ENCODE results near the gene EXOSC10.
"Not testable (repeated sequence)": the region's sequence is repeated elsewhere in the genome, so short reads cannot be mapped to it uniquely, and the experiment has no call there.

Gene EXOSC10

GRCh38 chr1:11042995-11043874 lies 56.4 kb downstream of the EXOSC10 start:
- no peak for DNase-seq

DNA sequence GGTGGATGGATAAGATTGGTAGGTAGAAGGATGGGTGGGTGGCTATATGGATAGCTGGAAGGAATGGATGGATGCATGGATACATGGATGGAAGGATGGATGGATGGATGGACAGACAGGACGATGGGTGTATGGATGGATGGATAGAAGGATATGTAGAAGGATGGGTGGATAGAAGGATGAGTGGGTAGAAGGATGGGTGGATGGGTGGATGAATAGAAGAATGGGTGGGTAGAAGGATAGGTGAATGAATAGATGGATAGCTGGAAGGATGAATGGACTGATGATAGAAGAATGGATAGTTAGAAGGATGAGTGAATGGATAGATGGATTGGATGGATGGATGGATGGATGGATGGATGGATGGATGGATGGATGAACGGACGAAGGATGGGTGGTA lies 57.6 kb downstream of the EXOSC10 start:
- DNase-seq = no peak

DNA sequence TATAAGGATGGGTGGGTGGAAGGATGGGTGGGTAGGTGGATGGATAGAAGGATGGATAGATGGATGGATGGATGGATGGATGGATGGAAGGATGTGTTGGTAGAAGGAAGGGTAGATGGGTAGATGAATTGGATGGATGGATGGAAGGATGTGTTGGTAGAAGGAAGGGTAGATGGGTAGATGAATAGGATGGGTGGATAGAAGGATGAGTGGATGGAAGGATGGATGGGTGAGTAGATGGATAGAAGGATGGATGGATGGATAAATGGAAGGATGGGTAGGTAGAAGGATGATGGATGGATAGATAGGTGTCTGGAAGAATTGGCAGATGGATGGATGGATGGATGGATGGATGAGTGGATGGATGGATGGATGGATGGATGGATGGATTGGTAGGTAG lies 58.6 kb downstream of the EXOSC10 start:
- DNase-seq = no peak

DNA sequence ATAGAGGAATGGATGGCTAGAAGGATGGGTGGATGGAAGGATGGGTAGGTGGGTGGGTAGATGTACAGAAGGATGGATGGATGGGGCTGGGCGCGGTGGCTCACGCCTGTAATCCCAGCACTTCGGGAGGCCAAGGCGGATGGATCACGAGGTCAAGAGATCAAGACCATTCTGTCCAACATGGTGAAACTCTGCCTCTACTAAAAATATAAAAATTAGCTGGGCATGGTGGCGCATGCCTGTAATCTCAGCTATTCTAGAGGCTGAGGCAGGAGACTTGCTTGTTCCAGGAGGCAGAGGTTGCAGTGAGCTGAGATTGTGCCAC lies 59.6 kb downstream of the EXOSC10 start:
- not testable (repeated sequence) for DNase-seq

DNA sequence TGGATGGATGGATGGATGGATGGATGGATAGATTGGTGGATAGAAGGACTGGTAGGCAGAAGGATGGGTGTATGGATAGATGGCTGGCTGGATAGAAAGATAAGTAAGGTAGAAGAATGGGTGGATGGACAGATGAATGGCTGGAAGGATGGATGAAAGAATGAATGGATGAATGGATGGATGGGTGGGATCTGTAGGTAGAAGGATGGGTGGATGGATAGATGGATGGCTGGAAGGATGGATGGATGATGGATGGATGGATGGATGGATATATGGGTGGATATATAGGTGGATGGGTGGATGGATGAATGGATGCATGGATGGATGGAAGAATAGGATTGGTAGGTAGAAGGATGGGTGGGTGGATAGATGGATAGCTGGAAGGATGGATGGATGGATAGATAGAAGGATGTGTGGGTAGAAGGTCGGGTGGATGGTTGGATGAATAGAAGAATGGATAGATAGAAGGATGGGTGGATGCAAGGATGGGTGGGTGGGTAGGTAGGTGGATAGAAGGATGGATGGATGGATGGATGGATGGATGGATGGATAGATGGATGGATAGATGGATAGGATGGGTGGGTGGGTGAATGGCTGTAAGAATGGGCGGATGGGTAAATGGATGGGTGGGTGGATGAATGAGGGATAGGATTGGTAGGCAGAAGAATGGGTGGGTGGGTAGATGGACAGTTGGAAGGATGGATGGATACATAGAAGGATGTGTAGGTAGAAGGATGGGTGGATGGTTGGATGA lies 60.1 kb downstream of the EXOSC10 start:
- no peak for DNase-seq

DNA sequence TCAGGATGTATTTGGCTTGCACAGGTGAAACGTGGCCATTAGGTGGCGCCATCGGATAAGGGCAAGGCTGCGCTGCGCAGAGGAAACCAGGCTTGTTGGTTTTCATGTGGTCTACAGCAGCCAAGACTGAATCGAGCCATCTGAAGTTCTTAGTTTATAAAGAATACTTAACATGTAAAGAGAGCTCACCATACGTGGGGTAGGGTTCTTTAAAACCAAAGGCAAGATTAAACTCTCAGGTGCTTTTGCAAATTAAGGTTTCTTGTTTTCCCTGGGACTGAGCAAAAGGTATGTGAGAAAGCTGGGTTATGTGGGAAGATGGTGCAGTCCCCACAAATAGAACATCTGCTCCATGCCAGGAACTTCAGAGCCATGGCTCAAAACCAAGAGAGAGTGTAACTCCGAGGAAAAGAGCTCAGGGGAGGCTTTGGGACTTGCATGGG lies 61.9 kb downstream of the EXOSC10 start:
- peak; percentile 59 to 78 for DNase-seq

GRCh38 chr1:11037019-11037739 lies 62.5 kb downstream of the EXOSC10 start:
- not testable (repeated sequence) for DNase-seq

- DNase-seq = no peak
These were observed 67.9 kb downstream of the EXOSC10 start for GRCh38 chr1:11031624-11032262.

DNA sequence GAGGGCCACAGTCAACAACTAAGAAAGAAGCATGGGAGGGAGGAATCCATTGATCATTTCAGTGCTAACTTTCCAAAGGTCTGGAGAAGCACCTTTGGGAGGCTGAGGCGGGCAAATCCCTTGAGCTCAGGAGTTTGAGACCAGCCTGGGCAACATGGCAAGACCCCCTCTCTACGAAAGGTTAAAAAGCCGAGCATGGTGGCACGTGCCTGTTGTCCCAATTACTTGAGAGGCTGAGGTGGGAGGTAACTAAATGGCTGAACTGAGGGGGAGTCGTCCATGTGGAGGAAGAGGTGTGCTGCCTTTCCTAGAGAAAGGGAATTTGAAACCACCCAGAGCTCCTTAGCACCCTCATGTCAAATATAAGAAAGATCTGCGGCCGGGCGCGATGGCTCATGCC lies 68.8 kb downstream of the EXOSC10 start:
- no peak for DNase-seq

DNA sequence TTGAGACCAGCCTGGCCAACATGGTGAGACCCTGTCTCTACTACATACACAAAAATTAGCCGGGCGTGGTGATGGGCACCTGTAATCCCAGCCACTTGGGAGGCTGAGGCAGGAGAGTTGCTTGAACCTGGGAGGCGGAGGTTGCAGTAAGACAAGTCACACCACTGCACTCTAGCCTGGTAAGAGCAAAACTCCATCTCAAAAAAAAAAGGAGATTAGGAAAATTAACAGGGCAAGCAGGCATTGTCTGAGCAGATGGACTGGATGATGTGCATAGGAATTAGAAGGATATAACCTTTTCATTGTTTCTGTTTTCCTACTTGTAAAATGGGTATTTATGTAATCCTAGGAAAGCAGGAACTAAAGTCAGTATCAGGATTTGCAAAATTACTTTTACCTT lies 71.7 kb downstream of the EXOSC10 start:
- no peak for DNase-seq

DNA sequence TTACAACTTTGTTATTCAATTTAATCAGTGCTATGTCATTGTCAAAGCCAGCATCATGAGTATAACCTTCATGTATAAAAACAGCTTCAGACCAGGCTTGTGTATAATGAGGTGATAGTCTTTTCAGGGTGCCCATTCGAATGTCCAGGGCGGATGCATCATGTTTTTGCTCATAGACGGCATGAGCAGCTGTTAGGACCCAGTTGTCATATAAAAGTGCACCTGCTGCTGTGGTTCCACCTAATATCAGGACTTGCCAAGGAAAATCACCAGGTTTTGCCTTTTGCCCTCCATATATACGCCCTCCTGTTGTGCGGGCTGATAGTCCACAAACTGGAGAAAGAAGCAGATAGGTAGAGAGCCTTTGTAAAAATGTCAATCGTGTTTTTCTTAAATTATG lies 72.4 kb downstream of the EXOSC10 start:
- no peak for DNase-seq

DNA sequence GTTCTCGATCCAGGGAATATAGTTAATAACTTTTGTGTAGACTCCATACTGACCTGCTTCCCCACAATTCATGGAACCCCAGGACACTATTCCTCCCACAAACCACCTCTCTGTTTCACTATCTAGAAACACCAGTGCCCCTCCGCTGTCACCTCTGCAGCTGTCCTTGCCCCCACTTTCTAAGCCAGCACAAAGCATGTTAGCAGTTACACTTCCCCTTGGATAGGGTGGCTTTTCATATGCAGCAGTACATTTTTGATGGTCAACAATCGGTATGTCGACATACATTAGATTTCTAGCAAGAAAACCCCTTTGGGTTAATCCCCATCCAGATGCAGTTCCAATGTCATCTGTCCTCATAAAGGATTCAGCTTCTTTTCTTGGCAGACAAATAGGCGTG lies 72.8 kb downstream of the EXOSC10 start:
- DNase-seq = no peak

- DNase-seq = no peak
These were observed 73.6 kb downstream of the EXOSC10 start for GRCh38 chr1:11026052-11026451.

GRCh38 chr1:11025618-11026017 lies 74.1 kb downstream of the EXOSC10 start:
- no peak for DNase-seq

DNA sequence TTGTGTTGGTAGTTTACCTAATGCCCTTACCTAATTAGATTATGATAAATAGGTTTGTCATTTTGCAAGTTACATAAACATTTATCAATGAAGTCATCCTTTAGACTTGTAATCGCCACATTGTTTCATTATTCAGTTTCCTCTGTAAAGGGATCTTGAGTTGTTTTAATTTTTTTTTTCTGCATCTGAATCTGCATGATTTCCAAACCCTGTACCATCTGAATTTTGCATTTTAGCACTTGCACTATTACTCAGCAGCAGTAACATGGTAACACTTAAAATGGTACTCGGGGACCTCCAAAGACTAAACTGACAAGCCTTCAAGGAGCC lies 74.8 kb downstream of the EXOSC10 start:
- DNase-seq = no peak

DNA sequence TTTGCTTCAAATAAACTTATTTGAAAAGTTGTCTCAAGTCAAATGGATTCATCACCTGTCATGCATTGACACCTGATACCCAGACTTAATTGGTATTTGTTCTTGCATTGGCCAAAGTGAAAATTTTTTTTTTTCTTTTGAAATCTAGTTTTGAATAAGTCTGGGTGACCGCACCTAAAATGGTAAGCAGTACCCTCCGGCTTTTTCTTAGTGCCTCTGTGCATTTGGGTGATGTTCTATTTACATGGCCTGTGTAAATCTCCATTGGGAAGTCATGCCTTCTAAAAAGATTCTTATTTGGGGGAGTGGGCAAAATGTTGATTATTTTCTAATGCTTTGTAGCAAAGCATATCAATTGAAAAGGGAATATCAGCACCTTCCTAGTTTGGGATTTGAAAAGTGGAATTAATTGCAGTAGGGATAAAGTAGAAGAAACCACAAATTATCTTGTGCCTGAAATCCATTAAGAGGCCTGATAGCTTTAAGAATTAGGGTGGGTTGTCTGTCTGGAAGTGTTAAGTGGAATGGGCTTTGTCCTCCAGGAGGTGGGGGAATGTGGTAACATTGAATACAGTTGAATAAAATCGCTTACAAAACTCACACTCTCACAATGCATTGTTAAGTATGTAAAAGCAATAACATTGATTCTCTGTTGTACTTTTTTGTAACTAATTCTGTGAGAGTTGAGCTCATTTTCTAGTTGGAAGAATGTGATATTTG lies 75.4 kb downstream of the EXOSC10 start:
- DNase-seq = no peak

GRCh38 chr1:11023201-11023600 lies 76.5 kb downstream of the EXOSC10 start:
- DNase-seq = no peak

- no peak for DNase-seq
These were observed 79.7 kb downstream of the EXOSC10 start for GRCh38 chr1:11019971-11020370.

- DNase-seq = not testable (repeated sequence)
These were observed 80.3 kb downstream of the EXOSC10 start for GRCh38 chr1:11019358-11019757.
